Panc1 (cell line): ENCODE data around the gene ST3GAL5. TPM values are rescaled to one million over a fixed set of nuclear protein-coding genes. Genes with fewer than 3 reads are reported as not detected.

ENCODE experiments used
- ATAC-seq: fragments of 200-7000 bp; cut with Tn5 transposase; 2 replicates; pipeline ENCODE4 v1.9.1; 2020; ENCODE audit warnings: mild to moderate bottlenecking, moderate library complexity
- BruUV-seq: library from RNA; stranded (reverse); fragments of 400-500 nt; replicated peaks from 2 replicates; lab custom pipeline; 2021; lab: Mats Ljungman, UMichigan
- CTCF ChIA-PET: fragments of 300-600 bp; sonication (Branson Sonifier 250); formaldehyde crosslinking; loops from one replicate; lab custom pipeline; 2022; ENCODE audit warnings: antibody characterized with exemption; lab: Charles Lee
- POLR2A ChIA-PET: fragments of 300-600 bp; sonication (Branson Sonifier 250); formaldehyde crosslinking; loops from one replicate; lab custom pipeline; 2022; ENCODE audit warnings: antibody characterized with exemption; lab: Charles Lee
- DNase-seq: peaks from one replicate; pipeline ENCODE4 v3.0.0-alpha.2; 2010; ENCODE audit warnings: low read depth, low spot score
- H3K27ac ChIP-seq: 2 replicates; pipeline ENCODE4 v1.5.1; 2011; ENCODE audit warnings: mild to moderate bottlenecking, low read length, inconsistent platforms
- H3K27me3 ChIP-seq: fragments of 200-500 bp; sonication (Bioruptor generic); 2 replicates; pipeline ENCODE4 v1.6.0; 2014; ENCODE audit warnings: low read length, inconsistent platforms; ENCODE audit not compliant: control insufficient read depth, insufficient read depth
- H3K36me3 ChIP-seq: fragments of 200-500 bp; sonication (Bioruptor generic); 2 replicates; pipeline ENCODE4 v1.5.1; 2014; ENCODE audit warnings: inconsistent platforms, mild to moderate bottlenecking, low read length, moderate library complexity; ENCODE audit not compliant: control insufficient read depth, insufficient read depth
- H3K4me1 ChIP-seq: 2 replicates; pipeline ENCODE4 v1.5.1; 2011; ENCODE audit warnings: inconsistent platforms, mild to moderate bottlenecking, low read length, moderate library complexity; ENCODE audit not compliant: control insufficient read depth, insufficient read depth
- H3K4me3 ChIP-seq, 2 experiments: 2 replicates each; pipeline ENCODE4 v1.5.1; 2011 to 2012; ENCODE audit warnings: low read depth in 2 of 2, low read length in 2 of 2, mild to moderate bottlenecking in 2 of 2, inconsistent platforms in 1 of 2, moderate library complexity in 1 of 2
- H3K9me3 ChIP-seq: fragments of 200-500 bp; sonication (Bioruptor generic); 2 replicates; pipeline ENCODE4 v1.5.1; 2014; ENCODE audit warnings: low read depth, mild to moderate bottlenecking, inconsistent platforms, low read length, moderate library complexity; ENCODE audit not compliant: control insufficient read depth, insufficient read depth
- CTCF ChIP-seq: fragments of 450-650 bp; IDR thresholded peaks from 2 replicates; pipeline ENCODE4 v1.5.1; 2017; ENCODE audit warnings: mild to moderate bottlenecking
- POLR2AphosphoS5 ChIP-seq: IDR thresholded peaks from 2 replicates; pipeline ENCODE4 v1.6.1; 2012; ENCODE audit warnings: mild to moderate bottlenecking, low read depth, low read length, moderate library complexity
- REST ChIP-seq, 2 experiments: IDR thresholded peaks; 2 replicates each; pipeline ENCODE4 v1.6.1; 2011 to 2012; ENCODE audit warnings: low read depth in 2 of 2, control low read depth in 1 of 2, low read length in 1 of 2, mild to moderate bottlenecking in 1 of 2, moderate library complexity in 1 of 2; ENCODE audit not compliant: insufficient read depth in 1 of 2
- SIN3A ChIP-seq: IDR thresholded peaks from 2 replicates; pipeline ENCODE4 v1.6.1; 2012; ENCODE audit warnings: low read depth, mild to moderate bottlenecking, low read length, moderate library complexity, borderline replicate concordance; ENCODE audit not compliant: insufficient read depth
- TCF7L2 ChIP-seq: IDR thresholded peaks from 2 replicates; pipeline ENCODE4 v1.6.1; 2011; ENCODE audit warnings: mild to moderate bottlenecking, low read depth, low read length, inconsistent platforms
- in situ Hi-C: cut with HindIII; loops from 2 replicates; pipeline ENCODE4 v1.10.0; 2016; ENCODE audit warnings: low sequenced_read_pairs, low pct_unique_long_range_greater_than_20kb
- intact Hi-C: fragments of 100-400 bp; cut with micrococcal nuclease; formaldehyde crosslinking; loops from one replicate; pipeline ENCODE4 v1.10.0; 2022; ENCODE audit not compliant: unreplicated experiment
- total RNA-seq: library from RNA; stranded (reverse); gene quantifications from one replicate; pipeline ENCODE4 v1.2.1, GENCODE V29; 2021; ENCODE audit not compliant: unreplicated experiment

The ST3GAL5 gene
- total RNA-seq, 1 experiment from 2014 or later, result 5.0 TPM

GRCh38 chr2:85788603-85789002, 100.2 kb downstream of the ST3GAL5 start:
- ATAC-seq, result no peak
- in situ Hi-C loops, result no loop called here
- intact Hi-C loops, result no loop called here
- no peaks in the 10 kb centered on the region for H3K36me3 ChIP-seq
- H3K9me3 ChIP-seq, result no peaks in the 10 kb centered on the region
- ChIA-PET CTCF (interaction anchor here (0.6 kb wide), 1 partner anchor 109 kb away, joined by 7 read pairs; no protein-coding TSS in a partner anchor), POLR2A (no interaction called here)
- H3K4me3 ChIP-seq, result no peak overlapping the region
- H3K27me3 ChIP-seq, result no peaks in the 10 kb centered on the region
- TF ChIP-seq POLR2AphosphoS5, result no peak
- TF ChIP-seq SIN3A, result no peak
- TF ChIP-seq CTCF, result no peak
- no peak for TF ChIP-seq REST (IDR thresholded peaks at IDR 0.05; ENCODE audit: insufficient read depth in 1 of 2, low read depth in 2 of 2, low read length in 1 of 2)
- no peak for TF ChIP-seq TCF7L2
- H3K27ac ChIP-seq, result no peak overlapping the region
- BruUV-seq, result no TSS peak
- DNase-seq, result no peak
- peaks cover 17% of the 10 kb centered on the region for H3K4me1 ChIP-seq

GRCh38 chr2:85787981-85788340, 100.8 kb downstream of the ST3GAL5 start:
- Histone ChIP-seq H3K9me3 (no peaks in the 10 kb centered on the region), H3K27ac (no peak overlapping the region), H3K4me3 (no peak overlapping the region), H3K4me1 (peaks cover 15% of the 10 kb centered on the region), H3K27me3 (no peaks in the 10 kb centered on the region), H3K36me3 (no peaks in the 10 kb centered on the region)
- TF ChIP-seq CTCF (no peak), POLR2AphosphoS5 (no peak), REST (IDR thresholded peaks at IDR 0.05; ENCODE audit: insufficient read depth in 1 of 2, low read depth in 2 of 2, low read length in 1 of 2) (no peak), SIN3A (no peak)
- CTCF ChIA-PET, result interaction anchor here (0.6 kb wide), 1 partner anchor 108 kb away, joined by 7 read pairs; no protein-coding TSS in a partner anchor
- BruUV-seq, result no TSS peak
- intact Hi-C loops, result no loop called here
- POLR2A ChIA-PET, result no interaction called here
- in situ Hi-C loops, result no loop called here
- ATAC-seq (no peak), DNase-seq (no peak)
